GM18502 (cell line): ENCODE data around the gene SHROOM2.

ENCODE experiments used
- ATAC-seq: cut with Tn5 transposase; IDR thresholded peaks from one replicate; pipeline ENCODE4 v1.9.1; 2021; ENCODE audit warnings: mild to moderate bottlenecking; ENCODE audit not compliant: unreplicated experiment, poor library complexity

SHROOM2 gene

DNA sequence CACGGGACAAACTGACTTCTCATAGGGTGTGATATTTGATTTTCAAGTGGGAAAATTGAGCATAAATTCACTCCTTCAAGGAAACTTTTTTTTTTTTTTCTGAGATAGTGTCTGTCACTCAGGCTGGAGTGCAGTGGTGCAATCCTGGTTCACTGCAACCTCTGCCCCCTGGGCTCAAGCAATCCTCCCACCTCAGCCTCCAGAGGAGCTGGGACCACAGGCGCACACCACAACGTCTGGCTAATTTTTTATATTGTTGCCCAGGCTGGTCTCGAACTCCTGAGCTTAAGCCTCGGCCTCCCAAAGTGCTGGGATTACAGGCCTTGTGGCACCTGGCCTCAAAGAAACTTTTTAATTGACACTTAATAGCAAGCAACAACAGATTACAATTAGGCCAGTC is 194.7 kb downstream of the SHROOM2 start:
- ATAC-seq = no peak

DNA sequence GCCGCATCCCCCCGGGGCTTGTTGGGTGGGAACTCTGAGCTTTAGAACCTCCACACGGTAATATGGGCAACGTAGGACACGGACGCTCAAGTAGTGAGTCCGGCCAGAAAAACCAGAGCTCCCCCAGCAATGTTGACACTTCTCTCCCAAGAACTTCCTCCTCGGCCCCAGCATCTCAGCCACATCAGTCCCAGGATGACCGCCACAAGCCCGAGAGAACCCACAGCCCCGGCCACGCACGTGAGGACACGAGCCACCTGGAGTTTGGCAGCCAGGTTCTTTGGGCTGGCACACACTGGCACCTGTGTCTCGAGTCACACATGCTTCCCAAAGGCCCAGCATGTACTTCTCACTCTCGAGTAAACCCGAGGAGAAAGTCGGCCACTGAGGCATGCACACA is 197.2 kb downstream of the SHROOM2 start:
- ATAC-seq = no peak

- no peak for ATAC-seq
These were observed 197.6 kb downstream of the SHROOM2 start for GRCh38 chrX:9983846-9984245.

- no peak for ATAC-seq
These were observed 202.5 kb downstream of the SHROOM2 start for GRCh38 chrX:9988762-9989161.

DNA sequence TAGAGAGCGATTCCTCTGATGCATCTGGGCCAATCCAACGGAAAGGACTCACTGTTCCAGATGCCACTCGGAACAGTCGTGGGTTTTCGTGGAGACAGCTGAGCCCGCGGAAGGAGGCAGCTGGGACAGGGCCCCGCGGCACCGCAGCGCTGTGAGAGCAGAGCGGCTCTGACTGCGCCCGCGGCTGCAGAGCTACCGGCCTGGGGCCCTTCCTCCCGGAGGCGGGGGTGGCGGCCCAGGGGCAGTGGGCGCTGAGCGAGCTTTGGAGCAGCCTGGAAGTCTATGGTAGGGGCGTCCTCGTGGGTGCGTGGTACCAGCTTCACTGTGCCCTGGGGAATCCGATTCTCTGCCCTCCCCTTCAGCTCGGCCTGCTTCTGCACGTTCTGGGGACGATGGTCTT is 205.8 kb downstream of the SHROOM2 start:
- no peak for ATAC-seq

DNA sequence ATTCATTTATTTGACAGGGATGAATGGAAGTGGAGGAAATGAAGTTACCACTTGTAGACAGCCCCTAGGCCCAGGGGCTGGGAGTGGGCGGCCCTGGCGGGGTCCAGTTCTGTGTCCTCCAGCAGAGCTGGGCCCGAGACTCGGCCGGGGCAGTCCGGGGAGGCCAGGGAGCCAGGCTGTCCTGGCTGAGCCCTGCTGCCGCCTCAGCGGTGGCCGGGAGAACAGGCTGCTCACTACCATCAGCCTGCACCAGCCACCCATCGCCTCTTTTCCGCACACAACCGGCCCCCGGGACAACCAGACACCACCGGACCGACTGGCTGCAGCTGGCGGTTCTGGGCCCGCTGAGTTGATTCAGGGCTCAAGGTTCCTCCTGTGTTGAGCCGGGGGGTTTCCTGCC is 206.5 kb downstream of the SHROOM2 start:
- no peak for ATAC-seq

DNA sequence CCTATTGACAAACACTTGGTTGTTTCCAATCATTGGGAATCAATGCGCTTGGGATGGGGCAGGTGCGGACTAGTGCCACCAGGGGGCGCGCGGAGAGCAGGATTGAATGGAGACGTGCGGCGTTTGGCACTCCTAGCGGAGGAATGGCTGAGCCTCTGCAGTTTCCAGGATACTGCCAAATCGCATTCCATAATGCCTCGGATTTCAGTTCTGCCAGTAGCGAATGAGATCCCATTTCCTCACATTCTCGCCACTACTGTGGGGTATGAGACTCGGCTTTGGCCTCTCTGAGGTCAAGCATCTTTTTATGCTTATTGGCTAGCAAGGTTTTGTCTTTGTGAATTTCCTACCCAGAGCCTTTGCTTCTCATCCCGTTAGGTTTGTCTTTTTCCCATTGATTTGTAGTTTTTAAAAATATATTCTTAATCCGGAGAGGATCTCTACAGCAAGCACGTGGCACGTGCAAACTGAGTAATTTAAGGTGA is 209.7 kb downstream of the SHROOM2 start:
- ATAC-seq = peak; percentile 75

DNA sequence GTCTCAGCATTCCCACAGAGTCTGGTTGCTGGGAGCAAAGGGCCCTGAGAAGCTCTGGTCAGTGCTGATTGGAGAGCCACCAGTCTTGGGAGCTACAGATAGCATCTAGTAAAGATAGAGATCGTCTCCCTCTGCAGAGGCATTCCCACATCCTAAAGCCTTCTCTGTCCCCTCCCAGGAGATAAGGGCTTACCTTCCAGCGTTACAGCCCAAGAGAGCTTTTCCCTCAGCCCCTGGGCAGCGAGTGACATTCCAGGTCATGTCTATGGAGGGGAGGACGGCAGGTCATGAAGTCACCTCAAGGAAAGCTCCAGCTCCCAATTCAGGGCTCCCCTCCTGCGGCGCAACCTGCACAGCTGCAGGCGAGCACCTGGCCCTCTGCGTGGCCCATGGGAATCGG is 210.8 kb downstream of the SHROOM2 start:
- ATAC-seq = no peak

- ATAC-seq = peak; percentile 72
These were observed 211.3 kb downstream of the SHROOM2 start for GRCh38 chrX:9997524-9997923.
